HL-60 (cell line): ENCODE results near the gene PRKAG2.

ENCODE experiments used
- DNase-seq, 2 experiments: peaks; one replicate each; pipeline ENCODE4 v3.0.0-alpha.2; 2010 to 2020; ENCODE audit warnings: low read depth in 1 of 2, low spot score in 1 of 2
- H3K27ac ChIP-seq: fragments of 250-450 bp; sonication (Bioruptor Pico); replicated peaks from 2 replicates; pipeline ENCODE4 v1.5.1; 2020; ENCODE audit warnings: mild to moderate bottlenecking, moderate library complexity
- H3K27me3 ChIP-seq: fragments of 250-450 bp; sonication (Bioruptor Pico); 2 replicates; pipeline ENCODE4 v1.5.1; 2021; ENCODE audit warnings: mild to moderate bottlenecking, moderate library complexity; ENCODE audit not compliant: insufficient read depth, poor library complexity, severe bottlenecking
- H3K4me3 ChIP-seq: replicated peaks from 2 replicates; pipeline ENCODE4 v1.5.1; 2011; ENCODE audit warnings: mild to moderate bottlenecking, control low read depth, low read length; ENCODE audit not compliant: insufficient read depth
- GABPA ChIP-seq: IDR thresholded peaks from 2 replicates; pipeline ENCODE4 v1.6.1; 2012; ENCODE audit warnings: low read depth
- POLR2AphosphoS5 ChIP-seq: IDR thresholded peaks from 2 replicates; pipeline ENCODE4 v1.6.1; 2012; ENCODE audit warnings: low read depth
- REST ChIP-seq: IDR thresholded peaks from 2 replicates; pipeline ENCODE4 v1.6.1; 2012; ENCODE audit warnings: low read depth; ENCODE audit not compliant: insufficient replicate concordance
- SPI1 ChIP-seq: IDR thresholded peaks from 2 replicates; pipeline ENCODE4 v1.6.1; 2012; ENCODE audit warnings: low read depth, mild to moderate bottlenecking, borderline replicate concordance
- TF ChIP-seq, protein P1 (sequence below): IDR thresholded peaks from one replicate; pipeline ENCODE4 v1.5.1; 2011; ENCODE audit warnings: low read length, control low read depth, inconsistent platforms; ENCODE audit not compliant: insufficient read depth

Gene PRKAG2

GRCh38 chr7:151704960-151705635, 171.8 kb downstream of the PRKAG2 start:
- Histone ChIP-seq H3K27ac (no peak overlapping the region), H3K4me3 (no peak overlapping the region), H3K27me3 (no peaks in the 10 kb centered on the region)
- no peak for DNase-seq
- TF ChIP-seq POLR2AphosphoS5: no peak
- no peak for TF ChIP-seq REST
- TF ChIP-seq, protein P1, sequence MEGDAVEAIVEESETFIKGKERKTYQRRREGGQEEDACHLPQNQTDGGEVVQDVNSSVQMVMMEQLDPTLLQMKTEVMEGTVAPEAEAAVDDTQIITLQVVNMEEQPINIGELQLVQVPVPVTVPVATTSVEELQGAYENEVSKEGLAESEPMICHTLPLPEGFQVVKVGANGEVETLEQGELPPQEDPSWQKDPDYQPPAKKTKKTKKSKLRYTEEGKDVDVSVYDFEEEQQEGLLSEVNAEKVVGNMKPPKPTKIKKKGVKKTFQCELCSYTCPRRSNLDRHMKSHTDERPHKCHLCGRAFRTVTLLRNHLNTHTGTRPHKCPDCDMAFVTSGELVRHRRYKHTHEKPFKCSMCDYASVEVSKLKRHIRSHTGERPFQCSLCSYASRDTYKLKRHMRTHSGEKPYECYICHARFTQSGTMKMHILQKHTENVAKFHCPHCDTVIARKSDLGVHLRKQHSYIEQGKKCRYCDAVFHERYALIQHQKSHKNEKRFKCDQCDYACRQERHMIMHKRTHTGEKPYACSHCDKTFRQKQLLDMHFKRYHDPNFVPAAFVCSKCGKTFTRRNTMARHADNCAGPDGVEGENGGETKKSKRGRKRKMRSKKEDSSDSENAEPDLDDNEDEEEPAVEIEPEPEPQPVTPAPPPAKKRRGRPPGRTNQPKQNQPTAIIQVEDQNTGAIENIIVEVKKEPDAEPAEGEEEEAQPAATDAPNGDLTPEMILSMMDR: no peak
- TF ChIP-seq SPI1: no peak

GRCh38 chr7:151704299-151704959, 172.5 kb downstream of the PRKAG2 start:
- Histone ChIP-seq H3K27me3 (no peaks in the 10 kb centered on the region), H3K4me3 (no peak overlapping the region), H3K27ac (no peak overlapping the region)
- DNase-seq: no peak
- TF ChIP-seq REST (no peak), SPI1 (no peak), POLR2AphosphoS5 (no peak), GABPA (no peak)
- TF ChIP-seq, protein P1: no peak

DNA sequence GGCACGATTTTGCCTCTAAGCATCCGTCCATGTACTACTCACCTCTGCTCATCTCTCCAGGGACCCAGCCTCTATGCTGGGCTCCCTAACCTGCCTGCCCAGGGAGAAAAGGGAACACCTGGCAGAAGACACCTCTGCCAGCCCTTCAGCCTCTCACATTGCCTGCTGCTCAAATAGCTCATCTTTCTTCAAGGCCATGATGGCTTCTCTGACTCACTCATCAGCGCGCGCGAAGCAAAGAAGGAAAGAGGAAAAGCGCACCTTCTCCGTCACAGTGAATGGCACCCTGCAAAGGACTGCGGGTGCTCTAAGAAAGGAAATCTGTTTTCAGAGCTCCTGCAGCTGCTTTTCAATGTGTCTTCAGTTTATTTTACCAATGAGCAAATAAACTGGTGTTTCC, 174.0 kb downstream of the PRKAG2 start:
- DNase-seq: no peak
- Histone ChIP-seq H3K27me3 (no peaks in the 10 kb centered on the region), H3K27ac (no peak overlapping the region), H3K4me3 (no peak overlapping the region)
- TF ChIP-seq POLR2AphosphoS5: no peak
- TF ChIP-seq, protein P1: no peak
- TF ChIP-seq REST: no peak
- no peak for TF ChIP-seq GABPA
- no peak for TF ChIP-seq SPI1
